Femur (tissue), 1 donor: Measurements from ENCODE around the gene TEP1.
A peak's percentile ranks its signal among the peaks of the same experiment; 100 is the strongest.
"Not testable (repeated sequence)": the region's sequence is repeated elsewhere in the genome, so short reads cannot be mapped to it uniquely, and the experiment has no call there.

ENCODE experiments used
- DNase-seq: peaks from one replicate; pipeline ENCODE4 v3.0.0-alpha.2; 2017

The TEP1 gene

GRCh38 chr14:20384886-20385285 lies 28.4 kb downstream of the TEP1 start:
- no peak for DNase-seq

GRCh38 chr14:20384321-20384720 lies 29.0 kb downstream of the TEP1 start:
- DNase-seq: no peak

GRCh38 chr14:20383636-20384035 lies 29.7 kb downstream of the TEP1 start:
- DNase-seq: no peak

- DNase-seq: no peak
These were observed 30.3 kb downstream of the TEP1 start for GRCh38 chr14:20383032-20383431.

- no peak for DNase-seq
These were observed 30.8 kb downstream of the TEP1 start for GRCh38 chr14:20382526-20382925.

GRCh38 chr14:20381341-20381740 lies 32.0 kb downstream of the TEP1 start:
- DNase-seq: no peak

- no peak for DNase-seq
These were observed 32.6 kb downstream of the TEP1 start for GRCh38 chr14:20380681-20381080.

GRCh38 chr14:20379743-20380142 lies 33.6 kb downstream of the TEP1 start:
- DNase-seq: no peak

- no peak for DNase-seq
These were observed 36.1 kb downstream of the TEP1 start for GRCh38 chr14:20377171-20377570.

- DNase-seq: no peak
These were observed 37.2 kb downstream of the TEP1 start for GRCh38 chr14:20376071-20376588.

GRCh38 chr14:20375471-20375870 lies 37.8 kb downstream of the TEP1 start:
- no peak for DNase-seq

GRCh38 chr14:20372796-20373195 lies 40.5 kb downstream of the TEP1 start:
- DNase-seq: no peak

GRCh38 chr14:20365928-20366327 lies 47.4 kb downstream of the TEP1 start:
- no peak for DNase-seq

- DNase-seq: not testable (repeated sequence)
These were observed 54.8 kb downstream of the TEP1 start for GRCh38 chr14:20358474-20358873.

- no peak for DNase-seq
These were observed 56.9 kb downstream of the TEP1 start for GRCh38 chr14:20356422-20356821.

GRCh38 chr14:20350860-20351259 lies 62.4 kb downstream of the TEP1 start:
- no peak for DNase-seq

- DNase-seq: no peak
These were observed 63.0 kb downstream of the TEP1 start for GRCh38 chr14:20350282-20350681.

- DNase-seq: no peak
These were observed 65.6 kb downstream of the TEP1 start for GRCh38 chr14:20347747-20348146.

GRCh38 chr14:20346713-20347112 lies 66.6 kb downstream of the TEP1 start:
- no peak for DNase-seq

- no peak for DNase-seq
These were observed 67.9 kb downstream of the TEP1 start for GRCh38 chr14:20345366-20345765.

- no peak for DNase-seq
These were observed 69.5 kb downstream of the TEP1 start for GRCh38 chr14:20343862-20344220.

GRCh38 chr14:20343092-20343861 lies 70.0 kb downstream of the TEP1 start, which contains the start of gene PARP2:
PARP2 (plus strand) TSS chr14:20343635; CDS start chr14:20343642, 7 bp downstream.
- peak; percentile 98 for DNase-seq

- no peak for DNase-seq
These were observed 71.7 kb downstream of the TEP1 start for GRCh38 chr14:20341646-20342045.

GRCh38 chr14:20341032-20341431 lies 72.3 kb downstream of the TEP1 start:
- not testable (repeated sequence) for DNase-seq

GRCh38 chr14:20334017-20334416 lies 79.3 kb downstream of the TEP1 start:
- no peak for DNase-seq
